ENCODE results near the gene PROZ. TPM values are rescaled to one million over a fixed set of nuclear protein-coding genes. Genes with fewer than 3 reads are reported as not detected.

PROZ gene
- total and polyA plus RNA-seq, 2 donors (not counting 1 experiment from before 2014, with no cell fraction given), result not detected

DNA sequence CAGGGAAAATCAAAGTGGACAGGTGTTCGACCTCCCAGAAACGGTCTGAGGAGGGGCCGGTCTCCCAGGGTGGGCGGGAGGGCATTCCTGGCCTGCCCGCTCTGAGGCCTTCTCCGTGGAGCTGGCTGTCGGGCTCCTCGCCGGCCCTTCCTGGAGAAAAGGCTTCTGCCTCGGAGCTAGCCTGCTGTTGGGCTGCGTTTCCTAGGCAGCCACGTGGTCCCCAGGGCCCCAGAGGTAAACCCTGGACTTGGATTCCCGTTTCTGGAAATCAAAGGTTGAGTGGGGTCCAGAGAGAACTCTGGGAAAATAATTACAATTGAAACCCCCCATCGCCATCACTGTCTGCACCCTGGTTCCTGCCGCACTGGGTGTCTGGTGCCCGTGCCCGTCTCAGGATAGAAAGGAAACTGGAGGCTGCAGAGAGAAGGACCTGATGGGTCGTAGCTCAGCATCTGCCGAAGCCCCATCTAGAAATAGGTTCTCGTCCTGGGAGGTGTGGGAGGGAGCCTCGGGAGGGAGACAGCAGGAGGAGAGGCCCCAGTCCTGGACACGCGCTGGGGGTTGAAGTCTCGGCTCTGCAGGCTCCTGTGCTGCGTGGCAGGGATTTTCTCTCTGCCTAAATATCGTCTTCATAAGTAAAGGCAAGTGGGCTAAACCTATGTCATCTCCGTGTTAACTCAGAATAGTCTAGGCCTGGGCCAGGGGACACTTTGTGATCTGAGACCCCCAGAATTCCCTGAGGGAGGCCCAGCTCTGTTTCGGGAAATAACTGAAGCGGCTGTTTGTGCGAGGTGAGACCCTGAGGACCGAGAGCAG lies 7.7 kb upstream of the PROZ start:
- Histone ChIP-seq H3K9ac (ENCODE audit: low read length) (no peak overlapping the region), H4K20me1 (ENCODE audit: control insufficient read depth, insufficient read depth, low read length, poor library complexity, severe bottlenecking) (no peaks in the 10 kb centered on the region), H3K27me3 (replicated peaks in 1 of 4; ENCODE audit: control extremely low read depth in 1 of 4, control insufficient read depth in 3 of 4, insufficient read depth in 4 of 4, low read length in 3 of 4) (peaks cover 0 to 38% (median 11%) of the 10 kb centered on the region in 4 experiments), H3K36me3 (replicated peaks in 1 of 2; ENCODE audit: control extremely low read depth in 1 of 2, control insufficient read depth in 1 of 2, extremely low read depth in 1 of 2, insufficient read depth in 2 of 2, low read length in 1 of 2) (no peaks in the 10 kb centered on the region), H3K79me2 (ENCODE audit: control insufficient read depth, insufficient read depth, low read length) (no peaks in the 10 kb centered on the region), H2AFZ (ENCODE audit: insufficient read depth, low read depth, low read length, poor library complexity, severe bottlenecking) (no peak overlapping the region), H3K9me3 (ENCODE audit: control extremely low read depth in 1 of 3, control insufficient read depth in 2 of 3, insufficient read depth in 1 of 3, low read length in 2 of 3) (peaks cover 0 to 14% (median 0%) of the 10 kb centered on the region in 3 donors), H3K27ac (ENCODE audit: low read length in 2 of 2) (no peak overlapping the region), H3K4me3 (ENCODE audit: control extremely low read depth in 1 of 5, extremely low read depth in 1 of 5, insufficient read depth in 1 of 5, low read depth in 2 of 5, low read length in 4 of 5) (no peak overlapping the region), H3K4me2 (replicated peaks; ENCODE audit: low read depth, low read length, poor library complexity, severe bottlenecking) (no peak overlapping the region), H3K4me1 (ENCODE audit: control insufficient read depth in 2 of 2, insufficient read depth in 2 of 2, low read length in 2 of 2) (peaks cover 22 to 25% of the 10 kb centered on the region in 2 donors)
- ChIA-PET CTCF (no interaction called here), POLR2A (no interaction called here)
- Mint-ChIP-seq H3K4me3 (peak overlapping the region; percentile 44), H3K27ac (no peak overlapping the region), H3K9me3 (ENCODE audit: insufficient read depth) (peaks cover 3% of the 10 kb centered on the region), H3K4me1 (peaks cover 19% of the 10 kb centered on the region), H3K27me3 (peaks cover 19% of the 10 kb centered on the region)
- ATAC-seq (ENCODE audit: low read depth) (no peak), DNase-seq (no peak)
- WGBS (ENCODE audit: insufficient coverage), result 93% methylated on average over 29 of the region's 31 CpGs
- intact Hi-C loops (cut with micrococcal nuclease), result loop anchor here (5.0 kb wide), 1 partner anchor 147 kb away; the partner anchor contains the start of gene LAMP1
- TF ChIP-seq, protein P1, sequence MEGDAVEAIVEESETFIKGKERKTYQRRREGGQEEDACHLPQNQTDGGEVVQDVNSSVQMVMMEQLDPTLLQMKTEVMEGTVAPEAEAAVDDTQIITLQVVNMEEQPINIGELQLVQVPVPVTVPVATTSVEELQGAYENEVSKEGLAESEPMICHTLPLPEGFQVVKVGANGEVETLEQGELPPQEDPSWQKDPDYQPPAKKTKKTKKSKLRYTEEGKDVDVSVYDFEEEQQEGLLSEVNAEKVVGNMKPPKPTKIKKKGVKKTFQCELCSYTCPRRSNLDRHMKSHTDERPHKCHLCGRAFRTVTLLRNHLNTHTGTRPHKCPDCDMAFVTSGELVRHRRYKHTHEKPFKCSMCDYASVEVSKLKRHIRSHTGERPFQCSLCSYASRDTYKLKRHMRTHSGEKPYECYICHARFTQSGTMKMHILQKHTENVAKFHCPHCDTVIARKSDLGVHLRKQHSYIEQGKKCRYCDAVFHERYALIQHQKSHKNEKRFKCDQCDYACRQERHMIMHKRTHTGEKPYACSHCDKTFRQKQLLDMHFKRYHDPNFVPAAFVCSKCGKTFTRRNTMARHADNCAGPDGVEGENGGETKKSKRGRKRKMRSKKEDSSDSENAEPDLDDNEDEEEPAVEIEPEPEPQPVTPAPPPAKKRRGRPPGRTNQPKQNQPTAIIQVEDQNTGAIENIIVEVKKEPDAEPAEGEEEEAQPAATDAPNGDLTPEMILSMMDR (IDR thresholded peaks at IDR 0.05), result no peak
- TF ChIP-seq EZH2 (IDR thresholded peaks at IDR 0.05; ENCODE audit: borderline replicate concordance, insufficient read depth, low read depth, low read length, poor library complexity, severe bottlenecking), result no peak
